ENCODE results near the gene ACVR2A. TPM values are rescaled to one million over a fixed set of nuclear protein-coding genes. Genes with fewer than 3 reads are reported as not detected.

ACVR2A gene
- total RNA-seq, 2 experiments from 2014 or later: 14.0 to 15.2 TPM

DNA sequence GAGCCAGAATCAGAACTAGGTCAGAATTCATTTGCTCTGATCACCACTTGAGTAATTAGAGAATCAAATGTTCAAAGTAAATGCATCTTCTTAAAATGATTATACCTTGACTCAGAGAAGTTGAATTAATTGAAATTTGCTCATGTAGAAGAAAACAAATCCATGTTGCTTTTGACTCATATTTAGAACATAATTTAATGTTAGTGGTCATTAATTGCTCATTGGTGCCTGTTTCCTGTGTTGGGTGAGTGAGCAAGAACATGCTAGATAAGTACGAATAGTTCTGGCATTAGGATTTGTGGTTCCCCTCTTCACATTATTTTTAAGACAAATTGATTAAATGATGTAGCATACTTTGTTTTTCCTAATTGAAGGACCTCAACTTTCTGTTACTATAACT, 19.0 kb downstream of the ACVR2A start:
- ChIA-PET CTCF (no interaction called here), POLR2A (no interaction called here)
- peaks cover 12% of the 10 kb centered on the region for H3K4me1 Mint-ChIP-seq
- H3K9me3 Mint-ChIP-seq: no peaks in the 10 kb centered on the region
- no peak overlapping the region for H3K4me3 Mint-ChIP-seq
- DNase-seq: no peak
- no peak overlapping the region for H3K27ac Mint-ChIP-seq
- no peaks in the 10 kb centered on the region for H3K36me3 Mint-ChIP-seq (ENCODE audit: low read depth)
- no peaks in the 10 kb centered on the region for H3K27me3 Mint-ChIP-seq

DNA sequence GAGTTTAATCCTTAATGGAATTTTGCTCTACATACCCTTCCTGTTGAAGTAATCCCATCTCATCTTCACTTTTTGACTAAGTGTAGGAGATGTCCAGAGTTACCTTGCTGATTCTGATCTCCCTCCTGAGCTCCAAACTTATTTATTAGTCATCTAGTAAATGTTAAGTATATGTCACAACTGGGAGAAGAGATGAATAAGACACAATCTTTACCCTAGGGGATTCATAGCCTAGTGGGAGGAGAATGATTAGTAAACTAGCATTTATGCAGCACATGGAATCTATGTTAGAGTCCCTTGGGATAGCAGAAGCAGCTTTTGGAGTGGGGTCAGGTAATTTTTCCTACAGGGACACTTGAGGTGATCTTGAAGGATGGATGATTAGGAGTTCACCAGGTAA, 20.7 kb downstream of the ACVR2A start:
- no peak overlapping the region for H3K27ac Mint-ChIP-seq

DNA sequence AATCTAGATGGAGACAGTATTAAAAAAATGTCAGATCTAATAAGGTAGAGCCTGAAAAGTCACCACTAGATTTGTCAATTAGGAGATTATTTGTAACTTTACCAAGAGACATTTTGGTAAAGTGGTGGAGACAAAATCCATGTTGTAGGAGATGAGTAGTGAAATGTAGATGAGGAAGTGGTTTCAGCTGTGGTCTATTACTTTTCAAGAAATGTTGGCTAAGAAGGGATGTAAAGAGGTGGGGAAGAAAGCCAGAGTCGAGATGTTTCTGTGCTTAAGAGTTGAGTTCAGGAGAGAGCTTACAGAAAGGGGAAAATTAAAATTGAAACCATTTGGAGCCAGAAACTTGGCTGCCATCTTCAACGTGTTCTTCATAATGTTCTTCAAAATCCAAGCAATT, 22.2 kb downstream of the ACVR2A start:
- CTCF ChIA-PET: interaction anchor here (1.1 kb wide), 1 partner anchor 535 kb away, joined by 3 read pairs; no protein-coding TSS in a partner anchor
- H3K4me1 Mint-ChIP-seq: peaks cover 9% of the 10 kb centered on the region
- no peak overlapping the region for H3K4me3 Mint-ChIP-seq
- no peak for DNase-seq
- no peak overlapping the region for H3K27ac Mint-ChIP-seq
- POLR2A ChIA-PET: no interaction called here
- no peaks in the 10 kb centered on the region for H3K9me3 Mint-ChIP-seq
- H3K36me3 Mint-ChIP-seq (ENCODE audit: low read depth): peaks cover 3% of the 10 kb centered on the region
- no peaks in the 10 kb centered on the region for H3K27me3 Mint-ChIP-seq

More for the DNA sequence above, 20.7 kb downstream of the ACVR2A start:
- H3K4me1 Mint-ChIP-seq: peaks cover 11% of the 10 kb centered on the region
- H3K27me3 Mint-ChIP-seq: no peaks in the 10 kb centered on the region
- CTCF ChIA-PET: no interaction called here
- H3K4me3 Mint-ChIP-seq: no peak overlapping the region
- POLR2A ChIA-PET: no interaction called here
- no peak for DNase-seq
- peaks cover 3% of the 10 kb centered on the region for H3K36me3 Mint-ChIP-seq (ENCODE audit: low read depth)
- H3K9me3 Mint-ChIP-seq: no peaks in the 10 kb centered on the region

DNA sequence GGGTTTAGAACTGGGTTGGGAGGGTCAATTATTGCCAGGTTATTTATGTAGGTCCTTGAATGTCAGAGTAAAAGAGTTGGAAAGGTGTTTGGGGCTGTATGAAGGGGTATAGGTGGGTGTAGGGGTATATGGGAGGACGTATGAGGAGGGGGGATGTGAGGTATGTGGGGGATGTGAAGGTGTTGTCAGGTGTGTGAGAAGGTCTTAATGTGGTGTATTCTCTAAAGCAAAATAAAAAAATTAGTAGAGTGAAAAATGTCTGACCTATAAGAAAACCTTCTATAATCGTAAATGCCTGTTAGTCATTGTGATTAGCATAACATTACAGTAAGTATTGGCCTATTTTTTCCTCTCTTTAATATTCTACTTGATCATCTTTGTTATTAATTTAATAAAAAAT, 25.1 kb downstream of the ACVR2A start:
- Mint-ChIP-seq H3K4me1 (peaks cover 1% of the 10 kb centered on the region), H3K9me3 (no peaks in the 10 kb centered on the region), H3K27me3 (no peaks in the 10 kb centered on the region), H3K4me3 (no peak overlapping the region), H3K27ac (no peak overlapping the region), H3K36me3 (ENCODE audit: low read depth) (peaks cover 7% of the 10 kb centered on the region)
- no peak for DNase-seq
- ChIA-PET CTCF (no interaction called here), POLR2A (no interaction called here)

DNA sequence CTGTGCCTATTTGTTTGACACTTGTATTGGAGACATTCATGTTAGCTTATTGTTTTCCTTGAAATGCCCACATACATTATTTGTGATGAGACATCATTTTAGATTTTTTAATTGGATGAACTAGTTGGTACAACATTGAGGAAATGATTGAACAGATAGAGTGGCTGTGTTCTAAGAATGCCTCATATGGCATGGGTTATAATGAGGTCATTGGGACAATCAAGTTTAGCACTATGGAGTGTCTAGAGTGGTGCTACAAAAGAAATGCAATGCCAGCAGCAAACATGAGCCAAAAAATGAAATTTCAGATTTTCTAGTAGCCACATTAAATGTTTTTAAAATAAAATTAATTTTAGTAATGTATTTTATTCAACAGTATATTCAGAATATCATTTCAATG, 28.1 kb downstream of the ACVR2A start:
- ChIA-PET CTCF (no interaction called here), POLR2A (no interaction called here)
- H3K4me1 Mint-ChIP-seq: peaks cover 1% of the 10 kb centered on the region
- H3K4me3 Mint-ChIP-seq: no peak overlapping the region
- H3K27ac Mint-ChIP-seq: no peak overlapping the region
- peaks cover 7% of the 10 kb centered on the region for H3K36me3 Mint-ChIP-seq (ENCODE audit: low read depth)
- no peak for DNase-seq
- no peaks in the 10 kb centered on the region for H3K27me3 Mint-ChIP-seq
- no peaks in the 10 kb centered on the region for H3K9me3 Mint-ChIP-seq

DNA sequence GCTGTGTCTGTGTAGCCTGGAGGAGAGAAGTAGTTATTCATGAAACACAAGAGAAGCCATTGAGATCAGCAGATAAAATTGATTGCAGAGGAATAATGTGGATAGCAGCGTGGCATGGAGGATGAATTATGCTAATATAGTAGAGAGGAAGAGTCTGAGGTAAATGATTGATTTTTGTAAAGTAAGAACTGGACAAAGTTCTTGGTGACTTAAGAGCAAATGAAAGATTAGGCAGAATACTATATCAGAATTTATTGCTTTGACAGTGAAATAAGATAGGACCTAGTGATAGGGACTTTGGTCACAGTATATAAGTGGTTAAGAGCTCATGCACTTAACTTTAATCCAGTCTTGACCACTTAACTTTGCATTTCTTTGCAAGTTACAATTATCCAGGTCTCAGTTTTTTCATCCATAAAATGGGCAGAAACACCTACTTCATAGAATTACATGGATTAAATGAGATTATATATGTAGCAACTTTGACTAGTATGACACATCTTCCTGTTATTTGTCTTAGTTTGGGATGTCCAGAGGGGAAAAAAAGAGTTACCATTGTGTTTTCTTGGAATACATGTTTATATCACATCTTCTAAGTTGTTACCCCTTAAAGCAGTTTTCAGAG, 29.1 kb downstream of the ACVR2A start:
- ChIA-PET CTCF (no interaction called here), POLR2A (no interaction called here)
- Mint-ChIP-seq H3K27me3 (no peaks in the 10 kb centered on the region), H3K27ac (no peak overlapping the region), H3K36me3 (ENCODE audit: low read depth) (peaks cover 7% of the 10 kb centered on the region), H3K9me3 (no peaks in the 10 kb centered on the region), H3K4me3 (no peak overlapping the region), H3K4me1 (peaks cover 1% of the 10 kb centered on the region)
- no peak for DNase-seq

DNA sequence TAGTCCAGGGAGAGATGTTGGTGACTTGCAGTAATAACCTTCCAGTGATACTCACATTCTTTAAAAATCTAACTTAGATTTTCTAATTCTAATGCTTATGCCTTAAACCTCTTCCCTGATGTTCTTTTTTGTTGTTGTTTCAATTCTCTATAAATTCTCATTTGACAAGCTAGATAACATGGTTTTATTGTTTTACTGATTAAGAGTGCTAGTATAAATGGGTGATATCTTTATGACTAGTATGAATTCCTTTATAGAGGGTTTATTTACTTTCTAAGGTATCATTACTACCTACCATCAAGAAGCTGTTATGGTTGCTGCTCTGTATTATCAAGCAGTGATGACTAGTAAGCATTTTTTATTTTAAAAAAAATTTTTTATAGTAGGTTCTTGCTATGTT, 35.0 kb downstream of the ACVR2A start:
- Mint-ChIP-seq H3K9me3 (no peaks in the 10 kb centered on the region), H3K4me1 (peaks cover 8% of the 10 kb centered on the region), H3K36me3 (ENCODE audit: low read depth) (peaks cover 6% of the 10 kb centered on the region), H3K27ac (no peak overlapping the region), H3K27me3 (no peaks in the 10 kb centered on the region), H3K4me3 (no peak overlapping the region)
- ChIA-PET CTCF (no interaction called here), POLR2A (no interaction called here)
- DNase-seq: no peak

DNA sequence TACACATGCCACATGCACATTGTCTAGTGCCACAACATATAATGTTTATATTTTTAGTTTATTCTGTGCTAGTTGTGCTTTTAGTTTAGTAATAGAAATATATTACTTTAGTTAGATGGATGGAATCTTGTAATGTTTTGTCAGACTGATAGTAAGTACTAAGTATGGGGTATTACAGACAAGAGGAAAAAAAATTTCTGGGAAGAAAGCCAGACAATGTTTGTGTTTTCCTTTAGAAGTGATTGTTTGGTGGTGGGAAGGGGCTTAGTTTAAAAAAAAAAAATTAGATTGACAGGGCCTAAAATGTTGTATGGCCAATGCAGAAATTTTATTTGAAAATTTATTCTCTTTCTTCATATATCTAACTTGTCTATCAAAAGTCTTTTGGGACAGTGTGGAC, 37.8 kb downstream of the ACVR2A start:
- Mint-ChIP-seq H3K9me3 (no peaks in the 10 kb centered on the region), H3K36me3 (ENCODE audit: low read depth) (peaks cover 6% of the 10 kb centered on the region), H3K27ac (no peak overlapping the region), H3K4me1 (peaks cover 11% of the 10 kb centered on the region), H3K27me3 (no peaks in the 10 kb centered on the region), H3K4me3 (no peak overlapping the region)
- ChIA-PET POLR2A (no interaction called here), CTCF (no interaction called here)
- DNase-seq: no peak

DNA sequence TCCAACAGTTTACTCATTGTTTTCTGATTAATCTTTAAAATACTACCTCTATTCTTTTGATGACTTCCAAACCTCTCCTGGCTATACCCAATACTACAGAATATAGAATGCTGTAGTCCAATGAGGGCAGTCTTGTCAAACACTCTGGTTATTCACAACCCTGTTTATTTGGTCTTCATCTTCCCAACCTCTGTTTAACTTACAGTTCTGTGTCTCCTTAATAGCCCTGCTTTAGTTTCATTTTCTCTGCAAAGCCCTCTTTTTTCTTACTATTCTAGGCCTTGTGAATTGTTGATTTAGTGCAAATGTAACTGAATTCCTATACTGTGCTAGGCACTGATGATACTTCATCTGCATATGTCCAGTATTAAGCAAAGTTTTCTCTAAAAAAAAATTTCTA, 40.0 kb downstream of the ACVR2A start:
- H3K27me3 Mint-ChIP-seq: no peaks in the 10 kb centered on the region
- peaks cover 18% of the 10 kb centered on the region for H3K4me1 Mint-ChIP-seq
- H3K9me3 Mint-ChIP-seq: no peaks in the 10 kb centered on the region
- no peak for DNase-seq
- ChIA-PET POLR2A (no interaction called here), CTCF (no interaction called here)
- H3K36me3 Mint-ChIP-seq (ENCODE audit: low read depth): peaks cover 6% of the 10 kb centered on the region
- no peak overlapping the region for H3K27ac Mint-ChIP-seq
- H3K4me3 Mint-ChIP-seq: no peak overlapping the region

DNA sequence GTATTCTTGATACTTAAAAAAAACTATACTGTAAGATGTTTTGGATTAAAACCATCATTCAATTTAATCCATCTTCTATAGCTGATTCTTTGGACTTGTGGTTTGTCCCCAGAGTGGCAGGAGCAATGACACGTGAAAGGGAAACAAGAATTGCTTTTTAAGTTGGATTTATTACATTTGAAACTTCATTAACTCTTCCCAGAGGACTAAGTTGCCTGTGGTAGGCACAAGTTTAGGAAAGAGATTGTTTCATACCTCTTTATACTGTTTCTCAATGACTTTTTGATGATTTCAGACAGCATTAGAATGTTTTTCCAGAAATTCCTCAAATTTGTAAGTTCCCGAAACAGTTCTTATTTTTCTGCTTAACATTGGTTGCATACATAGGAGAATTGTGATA, 41.3 kb downstream of the ACVR2A start:
- CTCF ChIA-PET: no interaction called here
- no peak for DNase-seq
- Mint-ChIP-seq H3K27me3 (no peaks in the 10 kb centered on the region), H3K36me3 (ENCODE audit: low read depth) (peaks cover 3% of the 10 kb centered on the region), H3K9me3 (no peaks in the 10 kb centered on the region), H3K27ac (no peak overlapping the region), H3K4me1 (peaks cover 14% of the 10 kb centered on the region), H3K4me3 (no peak overlapping the region)
- POLR2A ChIA-PET: no interaction called here

DNA sequence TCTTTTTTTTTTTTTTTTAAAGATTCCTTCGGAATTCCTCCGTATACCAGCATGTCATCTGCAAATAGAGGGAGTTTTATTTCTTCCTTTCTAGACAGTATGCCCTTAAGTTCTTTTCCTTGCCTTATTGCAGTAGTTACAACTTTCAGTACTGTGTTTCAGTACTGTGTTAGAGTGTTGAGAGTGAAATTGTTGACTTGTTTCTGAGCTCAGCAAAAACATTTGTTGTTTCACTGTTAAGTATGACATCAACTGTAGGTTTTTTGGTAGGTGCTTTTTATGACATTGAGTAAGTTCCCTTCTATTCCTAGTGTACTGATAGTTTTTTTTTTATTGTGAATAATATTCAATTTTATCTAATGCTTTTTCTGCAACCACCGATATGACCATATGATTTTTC, 43.9 kb downstream of the ACVR2A start:
- Mint-ChIP-seq H3K27me3 (no peaks in the 10 kb centered on the region), H3K27ac (no peak overlapping the region), H3K4me3 (no peak overlapping the region), H3K36me3 (ENCODE audit: low read depth) (no peaks in the 10 kb centered on the region), H3K9me3 (no peaks in the 10 kb centered on the region), H3K4me1 (peaks cover 14% of the 10 kb centered on the region)
- CTCF ChIA-PET: no interaction called here
- POLR2A ChIA-PET: interaction anchor here (0.5 kb wide), 1 partner anchor 76 kb away, joined by 3 read pairs; no protein-coding TSS in a partner anchor
- DNase-seq: no peak

DNA sequence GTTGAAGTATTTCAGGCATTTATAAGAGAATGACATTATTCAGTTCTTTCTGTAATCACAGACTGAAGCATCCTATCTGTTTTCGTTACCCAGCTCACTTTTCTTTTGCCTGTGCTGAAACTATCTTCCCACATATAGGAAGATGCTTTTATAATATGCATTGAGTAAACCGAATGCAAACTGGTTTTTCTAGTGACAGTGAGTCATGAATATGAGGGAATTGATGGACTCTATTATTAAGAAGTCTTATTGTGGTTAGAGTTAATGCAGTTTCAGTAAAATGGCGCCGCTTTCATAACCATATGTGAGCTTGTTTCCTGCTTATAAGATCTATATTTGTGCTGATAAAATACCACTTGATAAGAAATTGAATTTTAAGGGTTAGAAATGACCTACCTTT, 59.2 kb downstream of the ACVR2A start:
- Mint-ChIP-seq H3K27me3 (no peaks in the 10 kb centered on the region), H3K4me3 (no peak overlapping the region), H3K27ac (no peak overlapping the region), H3K9me3 (no peaks in the 10 kb centered on the region), H3K36me3 (ENCODE audit: low read depth) (peaks cover 36% of the 10 kb centered on the region), H3K4me1 (no peaks in the 10 kb centered on the region)
- ChIA-PET POLR2A (no interaction called here), CTCF (no interaction called here)
- no peak for DNase-seq

DNA sequence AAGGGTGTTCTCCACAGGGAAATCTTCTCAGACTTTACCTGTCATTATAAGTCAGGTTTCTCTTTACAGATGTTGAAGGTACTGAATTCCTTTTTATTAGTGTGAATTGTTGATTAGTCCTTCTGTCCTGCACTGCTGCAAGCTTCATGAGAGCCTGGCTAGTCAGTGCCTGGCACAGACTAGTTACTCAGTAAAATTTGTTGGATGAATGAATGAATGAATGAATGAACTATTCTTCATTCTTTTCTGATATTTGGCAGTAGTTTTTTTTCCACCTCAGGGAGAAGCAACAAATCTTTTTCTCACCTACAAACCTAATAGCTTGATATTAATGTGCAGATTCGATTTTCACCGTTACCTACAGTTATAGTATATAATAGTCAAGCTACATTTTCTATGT, 64.3 kb downstream of the ACVR2A start:
- Mint-ChIP-seq H3K27ac (no peak overlapping the region), H3K9me3 (no peaks in the 10 kb centered on the region), H3K4me3 (no peak overlapping the region), H3K27me3 (no peaks in the 10 kb centered on the region), H3K36me3 (ENCODE audit: low read depth) (peaks cover 18% of the 10 kb centered on the region), H3K4me1 (peaks cover 20% of the 10 kb centered on the region)
- CTCF ChIA-PET: interaction anchor here (0.7 to 5.7 kb wide), 3 partner anchors 577 to 865 kb away, joined by 3 to 73 read pairs (median 9); no protein-coding TSS in a partner anchor
- DNase-seq: no peak
- POLR2A ChIA-PET: interaction anchor here (1.0 to 1.4 kb wide), 3 partner anchors 63 to 409 kb away, joined by 3 to 4 read pairs (median 3); no protein-coding TSS in a partner anchor

DNA sequence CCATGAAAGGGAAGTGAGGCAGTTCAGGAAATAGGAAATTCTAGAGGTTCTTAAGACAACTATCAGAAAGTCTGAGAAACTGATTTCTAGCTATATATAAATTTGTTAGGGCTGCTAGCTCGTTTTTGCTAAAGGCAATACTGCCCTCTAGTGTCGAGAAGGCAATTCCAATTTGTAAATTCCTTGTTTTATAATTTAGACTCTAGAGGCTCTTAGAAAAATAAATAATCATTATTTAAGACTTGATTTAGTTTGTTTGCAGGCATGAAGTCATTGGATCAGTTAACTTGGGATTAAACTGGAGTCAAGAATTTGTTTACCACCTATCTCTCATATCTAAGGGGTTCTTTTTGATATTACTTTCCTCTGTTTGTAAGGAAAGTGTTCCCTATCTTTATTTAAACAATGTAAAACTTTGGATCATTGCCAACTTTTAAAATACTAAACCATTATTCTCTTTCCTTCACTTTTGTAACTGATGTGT, 66.2 kb downstream of the ACVR2A start:
- peaks cover 24% of the 10 kb centered on the region for H3K36me3 Mint-ChIP-seq (ENCODE audit: low read depth)
- peaks cover 20% of the 10 kb centered on the region for H3K4me1 Mint-ChIP-seq
- H3K4me3 Mint-ChIP-seq: no peak overlapping the region
- H3K27ac Mint-ChIP-seq: no peak overlapping the region
- no peaks in the 10 kb centered on the region for H3K9me3 Mint-ChIP-seq
- CTCF ChIA-PET: interaction anchor here (0.7 to 5.7 kb wide), 15 partner anchors 9 to 866 kb away, joined by 3 to 73 read pairs (median 3); no protein-coding TSS in a partner anchor
- POLR2A ChIA-PET: interaction anchor here (1.8 kb wide), 2 partner anchors 67 to 866 kb away, joined by 7 to 8 read pairs; partner anchors contain the start of gene ACVR2A
- no peaks in the 10 kb centered on the region for H3K27me3 Mint-ChIP-seq
- DNase-seq: peak; percentile 23
